Erythroblast (primary cell): ENCODE results near the gene LYPD6B.

ENCODE experiments used
- GATA1 ChIP-seq: IDR thresholded peaks from 2 replicates; pipeline ENCODE4 v1.6.1; 2011; ENCODE audit warnings: low read depth, mild to moderate bottlenecking, control low read depth, low read length, moderate library complexity
- POLR2A ChIP-seq: IDR thresholded peaks from 2 replicates; pipeline ENCODE4 v1.6.1; 2011; ENCODE audit warnings: mild to moderate bottlenecking, low read length

DNA sequence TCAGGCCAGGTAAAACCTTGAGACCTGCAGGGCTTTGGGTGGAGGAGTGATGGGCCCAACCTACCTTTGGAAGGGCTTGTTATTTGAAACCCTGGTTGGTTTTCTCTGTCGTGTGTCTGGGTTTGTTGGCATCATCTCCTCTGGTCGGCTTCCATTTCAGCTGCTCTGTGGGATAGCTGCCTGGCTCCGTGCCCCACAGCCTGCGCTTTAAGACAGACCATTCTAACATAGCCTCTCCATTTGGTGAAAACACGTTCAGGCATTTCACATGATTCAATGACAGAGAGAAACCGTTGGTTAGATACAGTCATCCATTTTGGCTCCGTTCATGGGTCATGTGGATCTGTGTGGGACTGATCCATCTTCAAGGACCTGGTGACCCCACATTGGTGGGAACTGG, 37.0 kb upstream of the LYPD6B start:
- no peak for TF ChIP-seq POLR2A
- TF ChIP-seq GATA1, result no peak
